Suprapubic skin (tissue), 4 donors: ENCODE measurements around the gene WDFY2. TPM values are rescaled to one million over a fixed set of nuclear protein-coding genes. Genes with fewer than 3 reads are reported as not detected.
A peak's percentile ranks its signal among the peaks of the same experiment; 100 is the strongest.
"Not testable (repeated sequence)": the region's sequence is repeated elsewhere in the genome, so short reads cannot be mapped to it uniquely, and the experiment has no call there.

ENCODE experiments used
- DNase-seq, 2 donors: peaks; one replicate each; pipeline ENCODE4 v3.0.0-alpha.2; 2019; ENCODE audit warnings: low spot score in 2 of 2
- H3K27ac ChIP-seq: fragments of 200-600 bp; sonication (generic); one replicate; pipeline ENCODE4 v1.5.1; 2019
- H3K27me3 ChIP-seq: fragments of 200-600 bp; sonication (generic); one replicate; pipeline ENCODE4 v1.5.1; 2019
- H3K36me3 ChIP-seq: fragments of 200-600 bp; sonication (generic); one replicate; pipeline ENCODE4 v1.5.1; 2019
- H3K4me1 ChIP-seq: fragments of 200-600 bp; sonication (generic); one replicate; pipeline ENCODE4 v1.5.1; 2019
- H3K4me3 ChIP-seq: fragments of 200-600 bp; sonication (generic); one replicate; pipeline ENCODE4 v1.5.1; 2019; ENCODE audit warnings: mild to moderate bottlenecking
- H3K9me3 ChIP-seq: fragments of 200-600 bp; sonication (generic); one replicate; pipeline ENCODE4 v1.5.1; 2019
- EP300 ChIP-seq: sonication (generic); formaldehyde crosslinking; IDR thresholded peaks from one replicate; pipeline ENCODE4 v1.6.1; 2017; ENCODE audit warnings: antibody characterized with exemption
- POLR2A ChIP-seq, 2 donors: fragments of 450-650 bp; IDR thresholded peaks; one replicate each; pipeline ENCODE4 v1.6.1; 2017; ENCODE audit warnings: antibody characterized with exemption in 2 of 2, mild to moderate bottlenecking in 2 of 2, moderate library complexity in 2 of 2
- POLR2AphosphoS5 ChIP-seq, 3 donors: sonication (generic); formaldehyde crosslinking; IDR thresholded peaks; one replicate each; pipeline ENCODE4 v1.6.1; 2017; ENCODE audit warnings: antibody characterized with exemption in 3 of 3
- WGBS: methylation state at CpG from one replicate; pipeline ENCODE4 v1.1.5; 2018; 5-methylcytosine and 5-hydroxymethylcytosine counted together
- total RNA-seq, 4 donors: library from RNA; depleted of rRNA; stranded (reverse); fragments of >200 nt; gene quantifications; one replicate each; pipeline ENCODE4 v1.1.0, GENCODE V29; 2016
- TF ChIP-seq, protein P1 (sequence below), 2 donors: fragments of 200-600 bp in 1 of 2; fragments of 450-650 bp in 1 of 2; sonication (generic) in 1 of 2; IDR thresholded peaks; one replicate each; pipeline ENCODE4 v1.5.1; 2016 to 2019; ENCODE audit warnings: antibody characterized with exemption in 2 of 2, mild to moderate bottlenecking in 1 of 2, moderate library complexity in 1 of 2

Gene WDFY2
- total RNA-seq, 4 donors from 2014 or later, result 35.3 to 99.2 (median 40.4) TPM

DNA sequence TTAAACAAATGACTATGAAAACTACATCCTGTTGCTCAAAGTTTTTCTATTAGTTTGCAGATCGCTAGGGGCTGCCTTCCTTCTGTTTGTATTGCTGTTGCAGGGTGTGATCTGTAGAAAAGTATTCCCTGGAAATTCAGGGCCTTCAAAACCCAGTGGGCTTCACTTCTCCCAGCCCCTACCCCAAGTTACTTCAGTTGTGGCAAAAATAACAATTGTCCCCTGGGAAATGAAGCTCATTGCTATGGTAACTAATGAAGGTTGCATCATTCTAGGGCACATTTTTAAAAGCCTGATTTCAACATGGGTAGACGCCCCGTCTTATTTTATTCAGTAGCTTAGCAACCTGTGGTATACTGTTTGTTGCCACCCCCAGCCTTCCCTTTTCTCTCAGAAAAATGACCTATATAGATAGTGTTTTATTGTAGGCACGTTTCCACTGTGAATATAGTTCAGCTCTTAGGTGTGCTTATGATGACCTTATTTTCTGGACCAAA, 60.9 kb downstream of the WDFY2 start:
- 10% methylated on average over 4 of the region's 4 CpGs for WGBS
- Histone ChIP-seq H3K4me3 (no peak overlapping the region), H3K4me1 (peaks cover 40% of the 10 kb centered on the region), H3K36me3 (no peaks in the 10 kb centered on the region), H3K9me3 (no peaks in the 10 kb centered on the region), H3K27me3 (no peaks in the 10 kb centered on the region), H3K27ac (peak overlapping the region; percentile 76)
- TF ChIP-seq, protein P1, sequence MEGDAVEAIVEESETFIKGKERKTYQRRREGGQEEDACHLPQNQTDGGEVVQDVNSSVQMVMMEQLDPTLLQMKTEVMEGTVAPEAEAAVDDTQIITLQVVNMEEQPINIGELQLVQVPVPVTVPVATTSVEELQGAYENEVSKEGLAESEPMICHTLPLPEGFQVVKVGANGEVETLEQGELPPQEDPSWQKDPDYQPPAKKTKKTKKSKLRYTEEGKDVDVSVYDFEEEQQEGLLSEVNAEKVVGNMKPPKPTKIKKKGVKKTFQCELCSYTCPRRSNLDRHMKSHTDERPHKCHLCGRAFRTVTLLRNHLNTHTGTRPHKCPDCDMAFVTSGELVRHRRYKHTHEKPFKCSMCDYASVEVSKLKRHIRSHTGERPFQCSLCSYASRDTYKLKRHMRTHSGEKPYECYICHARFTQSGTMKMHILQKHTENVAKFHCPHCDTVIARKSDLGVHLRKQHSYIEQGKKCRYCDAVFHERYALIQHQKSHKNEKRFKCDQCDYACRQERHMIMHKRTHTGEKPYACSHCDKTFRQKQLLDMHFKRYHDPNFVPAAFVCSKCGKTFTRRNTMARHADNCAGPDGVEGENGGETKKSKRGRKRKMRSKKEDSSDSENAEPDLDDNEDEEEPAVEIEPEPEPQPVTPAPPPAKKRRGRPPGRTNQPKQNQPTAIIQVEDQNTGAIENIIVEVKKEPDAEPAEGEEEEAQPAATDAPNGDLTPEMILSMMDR (IDR thresholded peaks at IDR 0.05), result no peak
- TF ChIP-seq EP300, result no peak
- no peak for TF ChIP-seq POLR2A (IDR thresholded peaks at IDR 0.05)
- TF ChIP-seq POLR2AphosphoS5 (IDR thresholded peaks at IDR 0.05), result peak in 2 of 3 donors; percentile 20 to 39
- no peak for DNase-seq

- H3K9me3 ChIP-seq, result no peaks in the 10 kb centered on the region
- peaks cover 40% of the 10 kb centered on the region for H3K4me1 ChIP-seq
- H3K27ac ChIP-seq, result peak overlapping the region; percentile 76
- whole genome bisulfite sequencing, result 85% methylated on average over 10 of the region's 10 CpGs
- TF ChIP-seq, protein P1 (IDR thresholded peaks at IDR 0.05), result no peak
- TF ChIP-seq EP300 (no peak), POLR2AphosphoS5 (IDR thresholded peaks at IDR 0.05) (no peak), POLR2A (IDR thresholded peaks at IDR 0.05) (no peak)
- H3K4me3 ChIP-seq, result no peak overlapping the region
- DNase-seq, result no peak
- no peaks in the 10 kb centered on the region for H3K27me3 ChIP-seq
- H3K36me3 ChIP-seq, result no peaks in the 10 kb centered on the region
Observed at GRCh38 chr13:51645761-51646670, 61.8 kb downstream of the WDFY2 start.

- DNase-seq, result no peak
- no peak for TF ChIP-seq POLR2A (IDR thresholded peaks at IDR 0.05)
- TF ChIP-seq, protein P1 (IDR thresholded peaks at IDR 0.05), result no peak
- TF ChIP-seq EP300, result no peak
- H3K4me1 ChIP-seq, result peaks cover 40% of the 10 kb centered on the region
- no peaks in the 10 kb centered on the region for H3K36me3 ChIP-seq
- H3K27ac ChIP-seq, result no peak overlapping the region
- H3K9me3 ChIP-seq, result no peaks in the 10 kb centered on the region
- WGBS, result 89% methylated on average over 4 of the region's 4 CpGs
- no peak overlapping the region for H3K4me3 ChIP-seq
- H3K27me3 ChIP-seq, result no peaks in the 10 kb centered on the region
Observed at GRCh38 chr13:51647067-51647466, 62.8 kb downstream of the WDFY2 start.

DNA sequence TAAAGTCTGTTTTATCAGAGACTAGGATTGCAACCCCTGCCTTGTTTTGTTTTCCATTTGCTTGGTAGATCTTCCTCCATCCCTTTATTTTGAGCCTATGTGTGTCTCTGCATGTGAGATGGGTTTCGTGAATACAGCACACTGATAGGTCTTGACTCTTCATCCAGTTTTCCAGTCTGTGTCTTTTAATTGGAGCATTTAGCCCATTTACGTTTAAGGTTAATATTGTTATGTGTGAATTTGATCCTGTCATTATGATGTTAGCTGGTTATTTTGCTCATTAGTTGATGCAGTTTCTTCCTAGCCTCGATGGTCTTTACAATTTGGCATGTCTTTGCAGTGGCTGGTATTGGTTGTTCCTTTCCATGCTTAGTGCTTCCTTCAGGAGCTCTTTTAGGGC, 67.9 kb downstream of the WDFY2 start:
- WGBS, result 100% methylated on average over 3 of the region's 3 CpGs
- H3K36me3 ChIP-seq, DNase-seq, H3K4me1 ChIP-seq, H3K27me3 ChIP-seq, H3K9me3 ChIP-seq, H3K4me3 ChIP-seq, H3K27ac ChIP-seq: not testable (repeated sequence)

DNA sequence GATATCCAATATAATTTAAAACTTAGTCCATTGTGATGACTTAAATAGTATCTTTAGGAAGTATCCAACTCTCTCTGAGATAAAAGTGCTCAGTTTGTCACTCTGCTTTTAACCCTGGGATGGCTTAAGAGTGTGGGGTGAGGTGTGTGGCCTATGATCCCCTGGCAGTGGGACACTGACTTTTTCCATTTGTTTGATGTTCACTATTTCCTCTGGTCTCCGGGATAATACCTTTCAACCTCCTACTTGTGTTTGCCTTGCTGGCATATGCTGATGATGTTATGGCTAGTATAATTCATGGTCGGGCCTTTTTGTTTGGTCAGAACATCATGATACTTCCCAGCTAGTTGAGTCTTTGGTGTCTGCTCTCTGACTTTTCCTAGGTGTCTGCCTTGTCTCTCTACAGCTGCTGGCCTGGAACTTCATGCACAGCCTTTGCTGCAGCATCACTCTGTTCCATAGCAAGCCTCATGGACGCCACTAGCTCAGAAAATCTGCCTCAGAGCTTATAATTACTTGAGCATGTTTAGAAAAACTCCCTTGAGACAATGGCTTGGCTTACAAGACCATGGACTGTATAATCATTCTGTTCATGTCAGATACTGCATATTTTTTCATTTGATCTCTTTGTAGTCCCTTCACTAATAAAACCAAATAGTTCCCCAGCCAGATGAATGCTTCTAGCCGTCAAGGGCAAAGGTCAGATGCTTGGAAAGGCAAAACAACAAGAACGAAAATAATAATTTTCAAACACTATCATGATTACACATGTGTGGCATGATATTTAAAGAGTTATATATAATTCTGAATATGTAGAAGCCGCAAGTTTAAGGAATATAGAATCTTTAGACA, 75.2 kb downstream of the WDFY2 start:
- Histone ChIP-seq H3K4me3 (no peak overlapping the region), H3K4me1 (peaks cover 16% of the 10 kb centered on the region), H3K27ac (no peak overlapping the region), H3K36me3 (peaks cover 10% of the 10 kb centered on the region), H3K27me3 (no peaks in the 10 kb centered on the region), H3K9me3 (no peaks in the 10 kb centered on the region)
- no peak for DNase-seq
- WGBS, result 73% methylated on average over 6 of the region's 6 CpGs
- TF ChIP-seq POLR2AphosphoS5 (IDR thresholded peaks at IDR 0.05), result no peak
- TF ChIP-seq, protein P1 (IDR thresholded peaks at IDR 0.05), result no peak
- TF ChIP-seq EP300, result no peak
- TF ChIP-seq POLR2A (IDR thresholded peaks at IDR 0.05), result no peak
